Left forelimb (tissue), 1 donor: Measurements from ENCODE around the gene AFF1.
"Not testable (repeated sequence)": the region's sequence is repeated elsewhere in the genome, so short reads cannot be mapped to it uniquely, and the experiment has no call there.

ENCODE experiments used
- DNase-seq: peaks from one replicate; pipeline ENCODE4 v3.0.0-alpha.2; 2018; ENCODE audit warnings: low spot score

Gene AFF1

GRCh38 chr4:87012265-87012953, 77.6 kb downstream of the AFF1 start:
- no peak for DNase-seq

GRCh38 chr4:87012954-87013308, 78.1 kb downstream of the AFF1 start:
- DNase-seq, result not testable (repeated sequence)

DNA sequence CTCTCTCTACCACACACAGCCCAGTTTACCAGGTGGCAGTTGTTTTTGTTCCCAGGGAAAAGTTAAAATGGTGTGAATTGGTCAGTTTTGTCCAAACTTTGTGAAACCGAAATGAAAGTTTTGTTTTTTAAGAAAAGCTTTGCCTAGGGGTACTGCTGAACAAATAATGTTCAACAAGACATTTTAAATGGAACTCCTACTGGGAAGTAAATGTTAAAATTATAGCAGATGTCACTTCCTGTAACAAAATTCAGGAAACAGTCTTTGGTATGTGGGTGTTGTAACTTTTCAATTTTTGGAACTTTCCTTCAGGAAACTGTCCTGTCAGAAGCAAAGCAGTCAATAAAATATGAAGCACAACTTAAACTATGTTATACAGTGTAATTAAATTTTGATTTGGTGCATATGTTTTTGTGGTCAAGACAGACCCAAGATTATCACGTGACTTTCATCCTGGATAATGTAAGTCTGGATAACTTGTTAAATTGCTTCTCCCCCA, 79.5 kb downstream of the AFF1 start:
- no peak for DNase-seq

DNA sequence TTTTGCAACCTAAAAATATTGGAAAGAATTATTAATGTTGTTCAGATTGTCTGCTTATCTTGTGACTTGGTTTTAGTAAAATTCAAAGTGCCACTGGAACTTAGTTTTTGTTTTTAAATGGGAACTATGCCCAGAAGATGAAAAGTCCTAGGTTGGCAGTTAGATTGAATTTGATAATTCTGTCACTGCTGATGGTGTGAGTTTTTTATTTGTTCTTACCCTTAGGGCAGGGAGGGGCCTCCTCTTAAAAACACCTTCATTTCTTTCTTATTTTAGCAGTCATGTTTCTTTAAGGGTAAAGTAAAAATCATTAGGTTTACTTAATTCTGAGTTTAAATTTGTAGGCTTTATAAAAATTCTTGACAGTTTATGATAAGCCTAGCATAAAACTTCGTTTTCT, 80.6 kb downstream of the AFF1 start:
- DNase-seq, result no peak

- no peak for DNase-seq
Measured at GRCh38 chr4:87017580-87018342, 83.0 kb downstream of the AFF1 start.

GRCh38 chr4:87018753-87019152, 83.9 kb downstream of the AFF1 start:
- no peak for DNase-seq

DNA sequence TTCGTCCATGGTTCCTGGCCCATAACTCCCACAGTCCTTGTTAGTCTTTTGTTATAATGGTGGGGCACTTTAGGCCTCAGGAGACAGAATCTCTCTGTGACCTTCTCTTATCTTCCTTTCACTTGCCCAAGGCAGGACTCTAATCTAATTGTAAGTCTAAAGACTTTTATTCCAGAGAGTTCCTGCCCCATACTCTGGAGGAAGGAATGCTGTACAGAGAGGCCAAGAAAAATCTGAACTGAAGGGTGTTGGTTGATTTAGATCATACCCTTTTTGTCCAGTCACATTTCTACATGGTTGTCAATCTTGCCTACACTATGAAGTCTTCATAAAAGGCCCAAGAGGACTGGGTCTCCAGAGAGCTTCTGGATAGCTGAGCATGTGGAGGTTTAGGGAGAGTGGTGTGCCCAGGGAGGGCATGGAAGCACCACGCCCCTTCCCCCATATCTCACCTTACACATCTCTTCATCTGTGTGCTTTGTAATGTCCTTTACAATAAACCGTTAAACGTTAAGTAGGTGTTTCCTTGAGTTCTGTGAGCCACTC, 84.5 kb downstream of the AFF1 start:
- no peak for DNase-seq

GRCh38 chr4:87019898-87020297, 85.1 kb downstream of the AFF1 start:
- DNase-seq, result no peak

GRCh38 chr4:87024201-87024600, 89.4 kb downstream of the AFF1 start:
- DNase-seq, result no peak

DNA sequence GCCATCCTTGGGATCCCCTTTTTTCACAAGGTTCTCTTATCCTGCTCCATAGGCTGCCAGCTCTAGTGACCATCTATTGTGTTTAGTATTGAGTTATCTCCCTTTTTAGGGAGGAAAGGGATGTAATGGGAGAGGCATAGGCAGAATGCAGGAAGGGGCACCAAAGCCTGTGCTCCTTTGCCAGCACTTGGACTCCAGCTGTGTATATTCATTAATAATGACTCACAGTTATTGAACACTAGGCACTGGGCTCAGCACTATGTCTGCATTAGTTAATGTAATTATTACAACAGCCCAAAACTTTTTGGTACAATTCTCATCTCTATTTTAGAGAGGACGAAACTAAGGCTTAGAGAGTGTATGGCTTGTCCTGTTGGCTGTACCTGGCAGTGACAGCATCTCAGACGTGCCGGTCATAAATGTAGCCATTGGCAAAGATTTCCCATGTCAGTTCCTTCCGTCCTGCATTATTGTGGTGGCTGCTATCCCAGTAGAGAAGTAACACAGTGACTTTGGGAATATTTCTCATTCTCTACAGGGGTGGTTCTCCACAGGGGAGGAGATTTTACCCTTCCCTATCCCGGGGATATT, 90.3 kb downstream of the AFF1 start:
- no peak for DNase-seq

DNA sequence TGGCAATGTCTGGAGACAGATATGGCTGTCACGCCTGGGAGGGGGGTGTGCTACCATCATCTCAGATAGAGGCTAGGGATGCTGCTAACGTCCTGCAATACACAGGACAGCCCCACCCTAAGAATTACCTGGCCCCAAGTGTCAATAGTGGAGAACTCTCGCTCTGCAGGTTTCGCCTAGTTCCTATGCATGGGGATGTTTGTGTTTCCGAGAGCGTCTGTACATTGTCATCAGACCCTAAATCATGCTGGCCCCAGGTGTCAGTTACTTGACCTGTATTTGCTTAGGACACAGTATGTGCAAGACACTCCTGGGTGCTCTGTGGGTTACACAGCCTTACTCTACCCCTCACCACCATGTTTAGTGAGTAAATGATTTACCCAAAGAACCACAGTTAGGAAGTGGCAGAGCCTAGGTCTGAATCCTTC, 90.8 kb downstream of the AFF1 start:
- DNase-seq, result no peak

GRCh38 chr4:87026800-87027495, 92.1 kb downstream of the AFF1 start:
- DNase-seq, result no peak

DNA sequence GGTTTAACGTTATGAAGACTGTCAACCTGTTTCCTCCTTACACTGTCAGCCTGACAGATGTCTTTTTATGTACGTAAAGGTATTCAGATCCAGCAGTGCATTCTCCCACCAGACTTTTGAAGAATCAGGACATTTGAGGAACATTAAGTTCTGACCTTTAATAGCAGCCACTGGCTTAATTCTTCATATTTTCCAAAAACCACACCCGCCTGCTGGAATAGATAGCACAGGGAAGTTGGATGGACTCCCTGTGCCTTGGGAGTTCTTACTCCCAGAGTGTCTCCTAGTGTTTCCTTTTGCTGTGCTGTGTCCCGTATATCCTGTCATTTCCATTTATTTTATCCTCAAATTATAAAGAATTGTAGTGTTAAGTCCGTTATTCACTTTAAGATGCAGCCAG, 94.5 kb downstream of the AFF1 start:
- DNase-seq, result no peak

- DNase-seq, result no peak
Measured at GRCh38 chr4:87030124-87030523, 95.3 kb downstream of the AFF1 start.

- DNase-seq, result peak; percentile 70
Measured at GRCh38 chr4:87030755-87031441, 96.1 kb downstream of the AFF1 start.

DNA sequence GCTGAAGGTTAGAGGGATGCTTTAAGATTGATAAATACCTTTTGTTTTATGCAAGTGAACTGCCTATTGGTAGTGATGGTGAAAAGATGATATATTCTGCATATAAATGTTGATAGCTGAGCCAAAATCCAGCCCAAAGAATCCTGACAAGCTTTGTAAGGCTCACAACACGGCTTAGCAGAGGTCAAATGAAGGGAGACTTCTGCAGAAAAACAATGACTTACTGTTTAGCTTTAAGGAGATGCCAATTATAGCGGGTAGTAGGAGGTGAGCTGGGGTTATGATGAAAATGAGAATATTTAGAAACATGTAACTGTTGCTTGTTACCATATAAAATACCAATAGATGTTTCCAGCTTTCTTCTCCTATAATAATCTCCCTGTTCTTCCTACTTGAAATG, 97.1 kb downstream of the AFF1 start:
- DNase-seq, result no peak

GRCh38 chr4:87032884-87033533, 98.2 kb downstream of the AFF1 start:
- no peak for DNase-seq

GRCh38 chr4:87033902-87034301, 99.1 kb downstream of the AFF1 start:
- DNase-seq, result no peak

- no peak for DNase-seq
Measured at GRCh38 chr4:87034527-87034926, 99.7 kb downstream of the AFF1 start.

- no peak for DNase-seq
Measured at GRCh38 chr4:87035881-87036509, 101.2 kb downstream of the AFF1 start.

GRCh38 chr4:87036713-87037112, 101.9 kb downstream of the AFF1 start:
- no peak for DNase-seq
